ENCODE results near the gene EDC3.
"Not testable (repeated sequence)": the region's sequence is repeated elsewhere in the genome, so short reads cannot be mapped to it uniquely, and the experiment has no call there.

EDC3 gene

DNA sequence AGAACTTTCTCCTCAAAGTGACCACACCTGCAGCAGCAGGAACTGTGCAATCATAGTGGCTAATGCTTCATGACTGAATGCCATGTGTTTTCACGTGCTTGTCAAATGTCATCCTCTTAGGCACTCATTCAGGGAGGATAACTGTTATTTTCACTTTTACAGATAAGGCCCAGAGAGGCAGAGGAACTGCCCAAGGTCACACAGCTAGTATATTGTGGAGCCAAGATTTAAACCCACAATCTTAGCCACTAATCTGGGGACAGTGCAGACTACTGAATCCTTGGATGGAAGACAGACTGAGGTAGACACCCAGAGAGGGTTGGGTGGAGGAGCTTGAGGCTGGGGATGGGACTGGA is 90.1 kb downstream of the EDC3 start:
- Histone ChIP-seq H3K27ac (ENCODE audit: low read depth, low read length) (no peak overlapping the region), H3K27me3 (ENCODE audit: control insufficient read depth, insufficient read depth, low read length) (no peaks in the 10 kb centered on the region), H3K36me3 (ENCODE audit: control insufficient read depth, insufficient read depth, low read length) (no peaks in the 10 kb centered on the region), H3K4me1 (ENCODE audit: control insufficient read depth, insufficient read depth, low read length) (no peaks in the 10 kb centered on the region), H3K9ac (ENCODE audit: low read length) (no peak overlapping the region), H3K4me3 (ENCODE audit: low read length) (no peak overlapping the region)

DNA sequence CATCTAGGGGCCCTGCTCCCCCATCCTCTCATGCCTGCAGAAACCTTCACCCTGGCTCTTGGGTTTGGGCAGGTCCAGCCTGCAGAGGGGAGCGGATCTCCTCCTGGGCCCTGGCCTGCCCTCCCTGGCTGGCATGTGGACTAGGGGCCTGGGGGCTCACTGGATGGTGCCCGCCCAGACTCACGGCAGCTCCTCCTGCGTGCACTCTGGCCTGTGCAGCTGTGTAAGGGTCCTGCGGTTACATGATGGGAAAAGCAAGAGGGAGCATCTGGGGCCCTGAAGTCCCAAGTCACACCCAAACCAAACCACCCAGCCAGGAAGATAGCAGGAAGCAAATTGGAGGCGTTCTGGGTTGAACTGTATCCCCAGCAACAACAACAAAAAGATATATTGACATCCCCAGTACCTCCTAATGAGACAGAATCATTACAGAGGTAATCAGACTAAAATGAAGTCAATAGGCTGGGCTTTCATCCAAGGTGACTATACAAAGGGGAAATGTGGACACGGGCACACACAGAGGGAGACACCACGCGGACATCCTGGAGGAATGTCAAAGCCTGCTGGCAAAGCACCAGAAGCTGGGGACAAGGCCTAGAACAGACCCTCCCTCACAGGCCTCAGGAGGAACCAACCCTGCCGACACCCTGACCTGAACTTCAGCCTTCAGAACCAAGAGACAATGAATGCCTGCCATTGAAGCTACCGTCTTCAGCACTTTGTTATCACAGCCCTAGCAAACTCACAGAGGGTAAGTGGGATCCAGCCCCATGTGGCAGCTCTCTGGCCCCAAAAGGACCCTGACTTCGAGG is 90.6 kb downstream of the EDC3 start:
- Histone ChIP-seq H3K27me3 (ENCODE audit: control insufficient read depth, insufficient read depth, low read length) (no peaks in the 10 kb centered on the region), H3K4me1 (ENCODE audit: control insufficient read depth, insufficient read depth, low read length) (no peaks in the 10 kb centered on the region), H3K36me3 (ENCODE audit: control insufficient read depth, insufficient read depth, low read length) (no peaks in the 10 kb centered on the region), H3K27ac (ENCODE audit: low read depth, low read length) (no peak overlapping the region), H3K9ac (ENCODE audit: low read length) (no peak overlapping the region), H3K4me3 (ENCODE audit: low read length) (no peak overlapping the region)

DNA sequence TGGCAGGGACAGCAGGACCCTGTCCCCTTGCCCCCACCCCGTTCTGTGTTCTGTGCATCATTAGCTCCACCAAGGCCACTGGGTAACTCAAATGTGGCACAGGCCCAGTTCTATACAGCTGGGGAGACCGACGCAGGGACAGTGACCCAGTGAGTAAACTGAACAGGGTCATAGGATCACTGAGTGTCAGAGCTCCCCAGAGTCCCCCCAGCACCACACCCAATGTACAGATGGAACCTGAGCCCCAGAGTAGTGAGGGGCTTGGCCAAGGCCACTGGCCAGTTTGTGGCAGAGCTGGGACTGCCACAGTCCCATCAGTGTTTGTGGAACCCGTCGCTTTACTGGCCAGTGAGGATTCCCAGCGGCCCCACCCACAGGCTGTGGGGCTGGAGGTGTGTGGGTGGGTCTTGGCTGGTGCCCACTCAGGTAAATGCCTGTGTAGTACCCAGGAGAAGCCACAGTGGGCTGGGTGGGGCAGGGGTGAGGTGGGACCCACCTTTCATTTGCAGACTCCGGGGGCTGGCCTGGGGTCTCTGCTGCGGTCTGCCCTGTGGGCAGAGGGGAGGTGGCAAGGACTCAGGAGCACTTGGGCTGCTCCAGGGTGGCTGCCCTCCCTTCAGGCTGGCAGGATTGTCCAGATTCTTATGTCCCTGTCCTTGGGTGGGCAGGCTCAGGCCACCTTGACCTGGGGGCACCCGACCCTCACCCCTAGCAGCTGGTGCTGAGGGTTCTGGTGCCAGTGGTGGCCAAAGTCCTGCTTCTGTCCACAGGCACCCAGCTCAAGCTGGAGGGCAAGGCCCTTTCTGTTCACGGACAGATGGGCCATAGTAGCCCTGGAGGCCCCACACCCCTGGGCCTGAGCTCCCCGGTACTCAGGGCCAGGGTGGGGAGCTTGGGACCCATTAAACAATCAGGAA is 91.8 kb downstream of the EDC3 start:
- Histone ChIP-seq H3K27me3 (ENCODE audit: control insufficient read depth, insufficient read depth, low read length) (no peaks in the 10 kb centered on the region), H3K36me3 (ENCODE audit: control insufficient read depth, insufficient read depth, low read length) (no peaks in the 10 kb centered on the region), H3K9ac (ENCODE audit: low read length) (no peak overlapping the region), H3K27ac (ENCODE audit: low read depth, low read length) (no peak overlapping the region), H3K4me1 (ENCODE audit: control insufficient read depth, insufficient read depth, low read length) (peaks cover 8% of the 10 kb centered on the region), H3K4me3 (ENCODE audit: low read length) (no peak overlapping the region)

DNA sequence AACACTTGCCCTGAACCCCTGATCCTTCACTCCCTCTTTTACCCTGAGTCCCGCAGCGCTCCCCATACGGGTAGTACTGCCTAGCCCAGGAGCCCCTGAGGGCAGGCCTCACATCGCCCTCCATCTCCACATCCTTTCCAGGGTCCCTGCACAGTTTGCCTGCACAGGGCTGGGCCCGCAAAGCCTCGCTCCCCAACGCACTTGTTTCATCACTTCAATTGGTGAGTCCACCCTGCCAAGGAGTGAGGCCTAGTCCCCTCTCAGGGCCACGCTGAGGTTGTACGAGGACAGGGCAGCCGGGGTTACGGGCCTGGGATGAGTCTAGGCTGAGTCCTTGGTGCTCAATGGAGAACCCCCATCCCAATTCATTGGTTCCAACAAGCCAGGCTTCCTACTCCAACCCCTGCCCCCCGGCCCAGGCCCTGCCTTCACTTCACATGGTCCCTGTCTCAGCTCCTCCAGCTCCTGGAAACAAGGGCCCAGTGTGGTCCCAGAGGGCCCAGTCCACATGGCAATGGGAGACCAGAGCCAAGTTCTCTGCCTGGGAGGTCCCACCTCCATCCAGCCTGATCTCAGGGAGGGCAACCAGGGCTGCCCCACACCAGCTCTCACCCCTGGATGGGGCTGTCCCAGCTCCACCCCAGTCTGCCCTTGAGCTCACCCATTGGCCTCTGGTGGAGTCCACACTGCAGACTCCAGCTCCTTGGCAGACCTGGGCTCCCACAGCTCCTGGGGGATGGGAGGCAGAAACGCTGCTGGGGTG is 92.6 kb downstream of the EDC3 start:
- Histone ChIP-seq H3K36me3 (ENCODE audit: control insufficient read depth, insufficient read depth, low read length) (no peaks in the 10 kb centered on the region), H3K4me1 (ENCODE audit: control insufficient read depth, insufficient read depth, low read length) (peaks cover 8% of the 10 kb centered on the region), H3K4me3 (ENCODE audit: low read length) (no peak overlapping the region), H3K9ac (ENCODE audit: low read length) (no peak overlapping the region), H3K27ac (ENCODE audit: low read depth, low read length) (no peak overlapping the region), H3K27me3 (ENCODE audit: control insufficient read depth, insufficient read depth, low read length) (no peaks in the 10 kb centered on the region)

DNA sequence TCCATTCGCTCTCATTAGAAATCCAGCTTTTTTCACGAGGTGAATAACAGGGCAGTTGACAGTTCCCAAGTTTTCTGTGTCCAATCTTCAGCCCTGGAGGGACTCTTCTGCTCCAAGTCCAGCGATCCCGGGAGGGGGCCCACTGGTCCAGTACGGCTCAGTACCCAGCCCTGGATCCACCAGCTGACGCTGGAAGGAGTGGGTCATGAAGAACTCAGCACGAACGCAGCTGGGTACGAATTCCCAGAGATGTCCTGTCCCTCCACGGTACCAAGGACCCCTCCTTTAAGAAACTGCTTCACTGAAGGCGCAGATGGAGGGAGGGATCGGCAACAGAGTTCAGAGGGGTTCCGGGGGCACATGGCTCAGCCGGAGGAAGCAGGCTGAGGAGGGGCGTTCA is 96.7 kb downstream of the EDC3 start:
- Histone ChIP-seq H3K9ac (ENCODE audit: low read length) (peak overlapping the region; percentile 99), H3K27ac (ENCODE audit: low read depth, low read length) (peak overlapping the region; percentile 92), H3K27me3 (ENCODE audit: control insufficient read depth, insufficient read depth, low read length) (no peaks in the 10 kb centered on the region), H3K4me1 (ENCODE audit: control insufficient read depth, insufficient read depth, low read length) (peaks cover 11% of the 10 kb centered on the region), H3K36me3 (ENCODE audit: control insufficient read depth, insufficient read depth, low read length) (peaks cover 5% of the 10 kb centered on the region), H3K4me3 (ENCODE audit: low read length) (peak overlapping the region; percentile 100)

DNA sequence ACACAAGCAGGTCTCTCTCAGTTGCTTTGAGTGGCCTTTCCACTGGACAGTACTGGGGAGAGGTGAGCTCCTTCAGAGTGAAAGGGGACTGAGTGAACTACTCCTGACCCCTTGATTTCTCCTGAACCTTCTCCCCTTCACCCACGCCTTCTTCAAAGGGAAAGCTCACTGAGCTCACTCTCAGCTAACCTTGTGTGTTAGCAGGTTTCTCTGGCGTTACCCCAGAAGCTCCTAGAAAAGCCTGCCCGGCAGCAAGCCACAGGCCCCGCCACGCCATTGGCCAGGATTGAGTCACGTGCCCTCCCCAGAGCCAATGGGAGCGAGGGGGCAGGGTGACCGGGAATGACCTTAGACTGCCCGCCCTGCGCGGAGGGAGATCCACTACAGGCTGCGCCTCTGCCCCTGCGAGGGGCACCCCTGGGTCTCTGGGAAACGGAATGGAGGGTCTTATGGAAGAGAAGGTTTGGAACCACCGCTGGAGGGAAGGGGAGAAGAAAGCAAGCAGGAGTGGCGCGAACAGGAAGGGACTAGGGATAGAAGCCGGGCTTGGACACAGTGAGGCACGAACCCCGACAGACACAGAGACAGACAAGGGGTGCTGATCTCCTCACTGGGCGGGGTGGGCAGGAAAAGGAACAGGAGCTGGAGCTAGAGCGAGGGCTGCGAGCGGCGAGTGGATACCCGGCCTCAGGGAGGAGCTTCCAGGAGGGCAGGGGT is 97.5 kb downstream of the EDC3 start:
- Histone ChIP-seq H3K27ac (ENCODE audit: low read depth, low read length) (peak overlapping the region; percentile 92), H3K4me1 (ENCODE audit: control insufficient read depth, insufficient read depth, low read length) (peaks cover 11% of the 10 kb centered on the region), H3K9ac (ENCODE audit: low read length) (peak overlapping the region; percentile 99), H3K4me3 (ENCODE audit: low read length) (peak overlapping the region; percentile 100), H3K27me3 (ENCODE audit: control insufficient read depth, insufficient read depth, low read length) (no peaks in the 10 kb centered on the region), H3K36me3 (ENCODE audit: control insufficient read depth, insufficient read depth, low read length) (peaks cover 6% of the 10 kb centered on the region)

DNA sequence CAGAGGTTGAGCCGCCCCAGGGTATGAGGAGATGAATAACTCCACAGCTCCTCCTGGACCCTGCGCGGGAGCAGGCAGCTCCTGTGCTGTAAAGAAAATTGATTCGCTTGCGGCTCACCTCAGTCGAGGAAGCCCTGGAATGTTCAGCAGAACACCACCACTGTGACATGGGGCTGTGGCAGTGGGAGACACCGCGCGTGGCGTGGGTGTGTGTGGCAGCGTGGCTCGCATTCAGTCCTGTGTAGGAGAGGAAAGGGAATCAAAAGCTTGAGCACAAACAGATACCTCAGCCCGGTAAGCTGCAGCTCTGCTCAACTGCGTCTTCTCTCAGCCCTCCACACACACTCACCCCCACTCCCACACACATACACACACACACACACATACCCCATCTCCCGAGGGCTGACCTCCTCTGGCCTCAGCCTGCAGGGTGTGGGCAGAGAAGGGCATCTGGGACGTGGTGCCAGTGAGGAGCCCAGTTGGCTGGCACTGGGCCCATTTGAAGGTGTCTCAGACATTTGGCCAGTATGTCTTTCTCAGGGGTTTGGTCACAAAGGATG is 98.6 kb downstream of the EDC3 start:
- peaks cover 11% of the 10 kb centered on the region for H3K4me1 ChIP-seq (ENCODE audit: control insufficient read depth, insufficient read depth, low read length)
- not testable (repeated sequence) for H3K27ac ChIP-seq (ENCODE audit: low read depth, low read length); H3K9ac ChIP-seq (ENCODE audit: low read length); H3K27me3 ChIP-seq (ENCODE audit: control insufficient read depth, insufficient read depth, low read length); H3K4me3 ChIP-seq (ENCODE audit: low read length)
- peaks cover 17% of the 10 kb centered on the region for H3K36me3 ChIP-seq (ENCODE audit: control insufficient read depth, insufficient read depth, low read length)

DNA sequence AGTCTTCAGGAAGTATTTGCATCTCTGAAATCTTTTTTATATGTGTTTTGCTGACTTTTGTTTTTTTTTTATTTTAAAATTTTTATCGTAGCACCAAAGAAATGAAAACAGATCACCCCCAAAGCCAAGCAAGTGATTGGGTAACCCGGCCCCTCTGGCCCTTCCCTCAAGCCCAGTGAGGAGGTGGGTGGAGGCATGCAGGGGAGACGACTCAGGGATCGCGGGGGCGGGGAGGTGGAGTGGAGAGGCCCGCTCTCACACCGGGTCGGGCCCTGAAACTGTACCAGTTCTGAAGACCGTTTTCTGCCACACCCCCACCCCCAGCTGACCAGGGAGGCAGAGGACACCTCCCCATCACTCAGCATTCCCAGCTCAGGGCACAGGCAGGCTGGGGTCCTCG is 99.1 kb downstream of the EDC3 start:
- not testable (repeated sequence) for H3K27ac ChIP-seq (ENCODE audit: low read depth, low read length); H3K27me3 ChIP-seq (ENCODE audit: control insufficient read depth, insufficient read depth, low read length); H3K4me3 ChIP-seq (ENCODE audit: low read length); H3K9ac ChIP-seq (ENCODE audit: low read length)
- Histone ChIP-seq H3K4me1 (ENCODE audit: control insufficient read depth, insufficient read depth, low read length) (peaks cover 11% of the 10 kb centered on the region), H3K36me3 (ENCODE audit: control insufficient read depth, insufficient read depth, low read length) (peaks cover 20% of the 10 kb centered on the region)

DNA sequence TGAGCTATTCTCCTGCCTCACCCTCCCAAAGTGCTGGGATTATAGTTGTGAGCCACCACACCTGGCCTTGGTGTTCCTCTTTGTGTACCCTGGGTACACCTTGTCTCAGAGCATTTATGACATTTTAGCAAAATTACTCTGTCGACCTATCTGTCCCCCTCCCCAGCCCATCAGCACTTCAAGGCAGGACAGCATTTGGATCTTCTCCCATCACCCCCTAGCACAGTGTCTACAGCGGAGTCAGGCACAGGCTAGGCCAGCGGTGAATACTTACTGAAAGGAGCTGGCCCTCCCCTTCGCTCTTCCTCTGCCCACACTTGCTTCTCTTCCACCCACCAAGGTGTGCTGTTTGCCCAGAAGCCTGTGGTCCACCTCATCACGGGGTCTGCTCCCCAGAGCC is 100.6 kb downstream of the EDC3 start:
- Histone ChIP-seq H3K27me3 (ENCODE audit: control insufficient read depth, insufficient read depth, low read length) (no peaks in the 10 kb centered on the region), H3K4me1 (ENCODE audit: control insufficient read depth, insufficient read depth, low read length) (peaks cover 11% of the 10 kb centered on the region), H3K27ac (ENCODE audit: low read depth, low read length) (no peak overlapping the region), H3K36me3 (ENCODE audit: control insufficient read depth, insufficient read depth, low read length) (peaks cover 25% of the 10 kb centered on the region), H3K4me3 (ENCODE audit: low read length) (no peak overlapping the region), H3K9ac (ENCODE audit: low read length) (no peak overlapping the region)

DNA sequence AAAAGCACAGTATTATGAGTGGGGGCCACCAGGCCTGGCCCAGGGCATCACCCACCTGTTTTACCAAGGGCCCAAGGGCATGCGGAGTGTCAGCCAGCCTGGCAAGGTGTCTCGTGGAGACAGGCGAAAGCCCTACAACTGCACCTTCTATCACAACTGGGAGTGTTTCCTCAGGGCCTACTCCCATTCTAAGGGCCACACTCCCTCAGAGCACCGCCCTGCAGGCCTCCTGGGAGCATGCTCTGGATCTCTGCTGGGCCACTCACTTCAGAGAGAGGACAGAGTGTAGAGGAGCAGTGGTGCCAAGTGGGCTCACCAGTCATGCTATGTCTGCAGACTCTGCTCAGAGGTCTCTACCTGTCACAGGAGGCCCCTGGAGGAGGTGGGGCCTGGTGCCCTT is 101.4 kb downstream of the EDC3 start:
- H3K36me3 ChIP-seq (ENCODE audit: control insufficient read depth, insufficient read depth, low read length) = peaks cover 30% of the 10 kb centered on the region

DNA sequence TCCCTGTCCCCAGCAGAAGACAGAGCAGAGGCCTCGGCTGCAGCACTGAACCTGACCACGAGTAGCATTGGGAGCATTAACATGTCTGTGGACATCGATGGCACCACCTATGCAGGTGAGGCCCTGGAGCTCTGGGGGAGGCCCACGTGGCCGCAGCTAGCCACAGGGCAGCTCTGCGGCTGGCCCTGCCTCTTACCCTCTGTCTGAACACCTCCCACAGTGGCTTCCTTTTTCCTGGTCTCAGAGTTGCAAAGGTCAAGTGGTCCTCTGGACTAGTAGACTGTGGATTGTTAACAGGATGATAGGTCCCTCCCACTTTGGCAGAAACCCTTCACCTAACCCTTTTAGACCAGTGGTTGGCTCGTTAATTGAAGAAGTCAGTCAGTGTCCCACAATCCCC is 102.7 kb downstream of the EDC3 start:
- Histone ChIP-seq H3K4me1 (ENCODE audit: control insufficient read depth, insufficient read depth, low read length) (peaks cover 3% of the 10 kb centered on the region), H3K4me3 (ENCODE audit: low read length) (no peak overlapping the region), H3K36me3 (ENCODE audit: control insufficient read depth, insufficient read depth, low read length) (peaks cover 30% of the 10 kb centered on the region), H3K27me3 (ENCODE audit: control insufficient read depth, insufficient read depth, low read length) (no peaks in the 10 kb centered on the region), H3K27ac (ENCODE audit: low read depth, low read length) (no peak overlapping the region), H3K9ac (ENCODE audit: low read length) (no peak overlapping the region)

More for the DNA sequence above, 101.4 kb downstream of the EDC3 start:
- no peak overlapping the region for H3K9ac ChIP-seq (ENCODE audit: low read length)
- H3K4me1 ChIP-seq (ENCODE audit: control insufficient read depth, insufficient read depth, low read length) = peaks cover 6% of the 10 kb centered on the region
- no peak overlapping the region for H3K4me3 ChIP-seq (ENCODE audit: low read length)
- H3K27ac ChIP-seq (ENCODE audit: low read depth, low read length) = no peak overlapping the region
- no peaks in the 10 kb centered on the region for H3K27me3 ChIP-seq (ENCODE audit: control insufficient read depth, insufficient read depth, low read length)

Data from rectal smooth muscle tissue (tissue), 1 donor.